ENCODE results near the gene DBNDD1. TPM values are rescaled to one million over a fixed set of nuclear protein-coding genes. Genes with fewer than 3 reads are reported as not detected.
"Not testable (repeated sequence)": the region's sequence is repeated elsewhere in the genome, so short reads cannot be mapped to it uniquely, and the experiment has no call there.

DBNDD1 gene
- total RNA-seq, 2 donors from 2014 or later, result 2.2 to 2.6 TPM

GRCh38 chr16:89999831-90000574 lies 19.3 kb downstream of the DBNDD1 start:
- no peak for DNase-seq
- intact Hi-C loops (cut with DNase I), result no loop called here
- ATAC-seq, result peak in 1 of 2 donors; percentile 10

GRCh38 chr16:89996178-89996489 lies 23.1 kb downstream of the DBNDD1 start:
- intact Hi-C loops (cut with DNase I), result no loop called here
- ATAC-seq, result no peak

GRCh38 chr16:89995475-89996177 lies 23.6 kb downstream of the DBNDD1 start:
- DNase-seq; intact Hi-C loops (cut with DNase I); ATAC-seq: not testable (repeated sequence)

More at GRCh38 chr16:89996178-89996489, 23.1 kb downstream of the DBNDD1 start:
- no peak for DNase-seq

GRCh38 chr16:89994721-89995474 lies 24.4 kb downstream of the DBNDD1 start:
- DNase-seq; intact Hi-C loops (cut with DNase I): not testable (repeated sequence)
- peak in 1 of 2 donors; percentile 24 for ATAC-seq

GRCh38 chr16:89994389-89994720 lies 24.9 kb downstream of the DBNDD1 start:
- DNase-seq (no peak), ATAC-seq (peak in 1 of 2 donors; percentile 14)
- intact Hi-C loops (cut with DNase I), result no loop called here

GRCh38 chr16:89993971-89994370 lies 25.3 kb downstream of the DBNDD1 start:
- DNase-seq (no peak), ATAC-seq (no peak)
- intact Hi-C loops (cut with DNase I), result no loop called here

GRCh38 chr16:89993377-89993776 lies 25.9 kb downstream of the DBNDD1 start:
- no peak for DNase-seq
- ATAC-seq, result no peak
- intact Hi-C loops (cut with DNase I), result no loop called here

- no peak for DNase-seq
- no peak for ATAC-seq
- intact Hi-C loops (cut with DNase I), result no loop called here
Observed at GRCh38 chr16:89990799-89991198, 28.5 kb downstream of the DBNDD1 start.

- DNase-seq (no peak), ATAC-seq (no peak)
- intact Hi-C loops (cut with DNase I), result no loop called here
Observed at GRCh38 chr16:89988951-89989350, 30.3 kb downstream of the DBNDD1 start.

- ATAC-seq, result peak in 1 of 2 donors; percentile 38
- intact Hi-C loops (cut with DNase I), result no loop called here
- no peak for DNase-seq
Observed at GRCh38 chr16:89987169-89987568, 32.1 kb downstream of the DBNDD1 start.

GRCh38 chr16:89986600-89986999 lies 32.7 kb downstream of the DBNDD1 start:
- intact Hi-C loops (cut with DNase I), result no loop called here
- DNase-seq (no peak), ATAC-seq (no peak)

- ATAC-seq, result no peak
- no peak for DNase-seq
- intact Hi-C loops (cut with DNase I), result no loop called here
Observed at GRCh38 chr16:89985219-89985618, 34.0 kb downstream of the DBNDD1 start.

- intact Hi-C loops (cut with DNase I), result no loop called here
- DNase-seq, result no peak
- ATAC-seq, result no peak
Observed at GRCh38 chr16:89984216-89984615, 35.0 kb downstream of the DBNDD1 start.

- intact Hi-C loops (cut with DNase I), result no loop called here
- ATAC-seq (no peak), DNase-seq (no peak)
Observed at GRCh38 chr16:89983536-89983935, 35.7 kb downstream of the DBNDD1 start.

GRCh38 chr16:89982318-89982717 lies 36.9 kb downstream of the DBNDD1 start:
- no peak for ATAC-seq
- no peak for DNase-seq

GRCh38 chr16:89981414-89981813 lies 37.8 kb downstream of the DBNDD1 start:
- no peak for DNase-seq
- no peak for ATAC-seq
- intact Hi-C loops (cut with DNase I), result no loop called here

More at GRCh38 chr16:89982318-89982717, 36.9 kb downstream of the DBNDD1 start:
- intact Hi-C loops (cut with DNase I), result no loop called here

- no peak for DNase-seq
- no peak for ATAC-seq
- intact Hi-C loops (cut with DNase I), result no loop called here
Observed at GRCh38 chr16:89974870-89975269, 44.4 kb downstream of the DBNDD1 start.

- no peak for DNase-seq
- intact Hi-C loops (cut with DNase I), result no loop called here
- no peak for ATAC-seq
Observed at GRCh38 chr16:89973654-89974335, 45.5 kb downstream of the DBNDD1 start.

- ATAC-seq, result no peak
- intact Hi-C loops (cut with DNase I), result no loop called here
- no peak for DNase-seq
Observed at GRCh38 chr16:89973235-89973634, 46.0 kb downstream of the DBNDD1 start.

Data from left cardiac atrium (tissue), 4 donors.